ENCODE results near the gene KCNJ14. TPM values are rescaled to one million over a fixed set of nuclear protein-coding genes. Genes with fewer than 3 reads are reported as not detected.

The KCNJ14 gene
- 0.25 and 0.65 TPM in 2 replicates for total RNA-seq

GRCh38 chr19:48455171-48455907 is at the start of gene KCNJ14:
Gene KCNJ14 (plus strand): TSS chr19:48455574. CDS start chr19:48461725, 6,151 bp downstream.

DNA sequence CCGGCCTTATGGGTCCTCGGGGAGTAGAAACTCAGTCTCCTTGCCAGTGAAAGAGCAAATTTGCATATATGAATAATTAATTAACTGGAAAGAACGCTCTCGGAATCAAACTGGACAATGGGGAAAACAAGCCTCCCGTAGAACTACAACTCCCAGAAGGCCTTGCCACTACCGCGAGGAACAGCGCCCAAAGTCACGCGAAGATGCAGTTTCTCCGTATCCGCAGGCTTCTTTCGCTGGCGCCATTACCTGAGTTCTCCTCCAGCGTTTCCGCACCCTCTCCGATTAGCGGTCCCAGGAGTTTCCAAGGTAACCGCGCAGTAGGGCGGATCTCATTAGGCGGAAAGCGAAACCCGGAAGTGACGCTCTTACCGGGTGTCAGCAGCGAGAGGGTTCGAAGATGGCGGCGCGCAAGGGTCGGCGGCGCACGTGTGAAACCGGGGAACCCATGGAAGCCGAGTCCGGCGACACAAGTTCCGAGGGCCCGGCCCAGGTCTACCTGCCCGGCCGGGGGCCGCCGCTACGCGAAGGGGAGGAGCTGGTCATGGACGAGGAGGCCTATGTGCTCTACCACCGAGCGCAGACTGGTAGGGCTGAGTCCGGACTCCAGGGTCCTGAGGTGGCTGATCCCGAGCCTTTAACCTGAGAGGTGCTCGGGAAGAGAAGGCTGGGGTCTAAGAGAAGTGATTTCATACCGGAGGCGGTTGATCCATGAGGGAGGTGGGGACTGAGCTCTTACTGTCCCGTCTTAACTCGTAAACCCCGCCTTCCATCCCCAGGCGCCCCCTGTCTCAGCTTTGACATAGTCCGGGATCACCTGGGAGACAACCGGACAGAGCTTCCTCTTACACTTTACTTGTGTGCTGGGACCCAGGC is 9.5 kb upstream of the KCNJ14 start, which contains the start of gene GRWD1:
Gene GRWD1 (plus strand): TSS at position 378 of the 876 bp plus-strand sequence. CDS start 23 bp downstream, at position 401.

GRCh38 chr19:48469289-48469881 is 14.0 kb downstream of the KCNJ14 start, which contains the start of gene CYTH2:
Gene CYTH2 (plus strand): TSS chr19:48469369. CDS start chr19:48469508, 139 bp downstream.

DNA sequence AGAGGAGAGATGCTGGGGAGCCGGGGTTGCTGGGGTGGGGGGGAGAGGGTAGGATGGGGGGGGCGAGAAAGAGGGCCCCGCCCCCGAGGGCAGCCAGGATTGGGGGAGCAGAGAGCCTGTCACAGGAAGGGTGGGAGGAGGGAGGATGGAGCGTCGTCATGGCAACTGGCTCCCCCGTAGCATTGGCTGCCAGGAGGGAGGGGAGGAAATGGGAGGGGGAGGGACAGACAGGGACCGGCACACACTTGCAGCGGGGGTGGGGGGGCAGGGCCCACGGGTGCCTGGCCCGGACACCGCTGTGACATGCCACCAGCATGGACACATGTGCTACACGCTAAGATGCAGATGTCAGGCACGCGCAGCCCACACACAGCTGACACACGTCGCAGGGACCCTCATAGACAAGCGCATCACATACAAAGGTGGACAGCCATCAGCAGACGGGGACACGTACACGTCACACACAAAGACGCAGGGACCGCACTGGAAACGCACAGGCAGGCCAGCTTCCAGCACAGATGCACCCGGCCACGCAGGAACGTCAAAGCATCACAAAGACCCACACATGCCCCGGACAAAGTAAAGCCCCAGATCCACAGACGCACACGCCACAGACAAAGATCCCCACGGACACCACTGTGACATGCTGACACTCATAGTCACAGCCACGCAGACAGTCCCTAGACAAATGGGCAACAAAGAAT is 56.6 kb downstream of the KCNJ14 start, which contains the start of gene LMTK3:
Gene LMTK3 (minus strand): TSS at position 36 of the 704 bp plus-strand sequence. CDS start 259 bp downstream, outside the sequence.

Other genes starting within 250 kb of the KCNJ14 start
- gene CARD8, start 199.7 kb upstream of the KCNJ14 start, total RNA-seq, result 13.0 and 13.2 TPM in 2 replicates
- gene ZNF114, start 185.5 kb upstream of the KCNJ14 start, total RNA-seq, result 0.33 and 0.89 TPM in 2 replicates
- 142 and 190 TPM in 2 replicates for gene EMP3, start 130.0 kb upstream of the KCNJ14 start, total RNA-seq
- gene TMEM143, start 91.6 kb upstream of the KCNJ14 start, total RNA-seq, result 3.7 and 8.6 TPM in 2 replicates
- gene SYNGR4, start 91.2 kb upstream of the KCNJ14 start, total RNA-seq, result 0.51 TPM in 1 of 2 replicates, not detected in the other
- 167 and 216 TPM in 2 replicates for gene KDELR1, start 64.0 kb upstream of the KCNJ14 start, total RNA-seq
- 0.49 and 1.3 TPM in 2 replicates for gene GRIN2D, start 61.9 kb upstream of the KCNJ14 start, total RNA-seq
- 36.4 and 46.9 TPM in 2 replicates for gene GRWD1, start 9.6 kb upstream of the KCNJ14 start, total RNA-seq
- gene CYTH2, start 13.8 kb downstream of the KCNJ14 start, total RNA-seq, result 53.8 and 56.8 TPM in 2 replicates
- 0.16 and 1.4 TPM in 2 replicates for gene LMTK3, start 56.3 kb downstream of the KCNJ14 start, total RNA-seq
- 0.25 TPM in 1 of 2 replicates, not detected in the other for gene SULT2B1, start 96.6 kb downstream of the KCNJ14 start, total RNA-seq
- gene SPACA4, start 151.2 kb downstream of the KCNJ14 start, total RNA-seq, result not detected in 2 replicates
- not detected in 2 replicates for gene FAM83E, start 159.5 kb downstream of the KCNJ14 start, total RNA-seq
- gene RPL18, start 163.6 kb downstream of the KCNJ14 start, total RNA-seq, result 2,568 and 2,890 TPM in 2 replicates
- gene SPHK2, start 163.9 kb downstream of the KCNJ14 start, total RNA-seq, result 11.7 and 12.3 TPM in 2 replicates
- 0.65 and 17.7 TPM in 2 replicates for gene DBP, start 181.8 kb downstream of the KCNJ14 start, total RNA-seq
- 11.3 TPM in 1 of 2 replicates, not detected in the other for gene CA11, start 190.6 kb downstream of the KCNJ14 start, total RNA-seq
- gene NTN5, start 217.4 kb downstream of the KCNJ14 start, total RNA-seq, result 0.51 TPM in 1 of 2 replicates, not detected in the other
- gene FUT2, start 240.4 kb downstream of the KCNJ14 start, total RNA-seq, result under 0.01 TPM in 1 of 2 replicates, not detected in the other